NCI-H2227 treated with DMSO at 0.1 percent for 48 hours (cell line): ENCODE data around the gene SRY.
"Not testable (repeated sequence)": the region's sequence is repeated elsewhere in the genome, so short reads cannot be mapped to it uniquely, and the experiment has no call there.

Source experiments
- DNase-seq: peaks from one replicate; lab custom pipeline; 2025; lab: John Stamatoyannopoulos, UW

SRY gene

GRCh38 chrY:2787600-2787999, at the start of gene SRY:
SRY (minus strand) TSS chrY:2787682; CDS start chrY:2787603, 79 bp downstream.
- DNase-seq: no peak

DNA sequence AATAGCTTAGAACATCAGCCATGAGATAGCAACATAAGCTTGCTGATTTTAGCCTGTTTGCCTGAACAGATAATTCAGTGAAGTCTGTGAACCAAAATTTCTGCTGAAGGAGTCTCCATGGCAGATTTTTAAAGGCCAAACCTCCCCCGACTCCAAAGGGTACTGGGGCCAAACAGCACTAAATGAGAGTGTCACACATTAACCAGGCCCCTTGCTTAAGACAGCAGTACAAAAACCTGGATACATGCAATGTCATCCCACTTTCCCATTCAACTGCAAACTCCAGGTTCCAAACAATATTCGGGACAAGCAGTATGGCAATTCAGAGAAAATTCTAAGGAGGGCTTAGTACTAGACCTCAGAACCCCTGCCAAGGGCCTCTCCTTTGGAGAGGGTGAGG, 49.6 kb upstream of the SRY start:
- no peak for DNase-seq

DNA sequence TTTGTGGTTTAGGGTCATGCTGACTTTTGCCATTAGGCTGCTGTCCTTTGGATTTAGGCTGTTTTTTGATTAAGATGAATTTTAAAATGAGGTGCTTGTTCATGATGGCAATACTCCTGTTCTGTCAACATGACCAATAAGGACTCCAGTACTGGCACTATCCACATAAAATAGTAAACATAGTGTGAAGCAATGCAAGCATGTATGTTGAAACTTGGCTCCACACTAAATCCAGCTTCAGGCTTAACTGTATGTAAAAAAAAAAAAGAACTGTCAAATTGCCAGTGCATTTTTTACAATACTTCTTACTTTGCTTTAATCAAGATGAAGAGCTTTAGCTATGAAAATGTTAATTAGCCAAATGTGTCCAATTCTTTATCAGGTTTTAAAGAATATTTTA, 47.7 kb upstream of the SRY start:
- no peak for DNase-seq

- DNase-seq: no peak
These were observed 41.0 kb upstream of the SRY start for GRCh38 chrY:2828497-2828896.

DNA sequence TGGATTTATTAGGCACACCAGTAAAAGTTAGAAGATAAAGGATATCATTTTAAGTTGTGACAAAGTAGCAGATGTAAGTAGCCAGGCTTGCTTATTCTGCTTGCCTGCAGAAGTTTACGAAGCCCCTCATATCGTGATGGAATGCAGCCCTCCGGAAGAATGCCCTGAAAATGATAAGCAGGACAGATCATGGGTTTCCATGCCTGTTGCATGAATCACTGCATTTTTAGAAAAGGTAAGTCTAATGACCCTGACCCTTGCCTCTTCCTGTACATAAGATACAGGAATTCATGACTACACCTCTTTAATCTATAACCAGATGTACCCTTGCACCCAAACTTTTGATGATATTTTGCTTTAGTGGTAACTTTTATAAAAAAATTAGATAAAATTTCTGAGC, 37.0 kb upstream of the SRY start:
- no peak for DNase-seq

- DNase-seq: not testable (repeated sequence)
These were observed 29.8 kb upstream of the SRY start for GRCh38 chrY:2817146-2817896.

DNA sequence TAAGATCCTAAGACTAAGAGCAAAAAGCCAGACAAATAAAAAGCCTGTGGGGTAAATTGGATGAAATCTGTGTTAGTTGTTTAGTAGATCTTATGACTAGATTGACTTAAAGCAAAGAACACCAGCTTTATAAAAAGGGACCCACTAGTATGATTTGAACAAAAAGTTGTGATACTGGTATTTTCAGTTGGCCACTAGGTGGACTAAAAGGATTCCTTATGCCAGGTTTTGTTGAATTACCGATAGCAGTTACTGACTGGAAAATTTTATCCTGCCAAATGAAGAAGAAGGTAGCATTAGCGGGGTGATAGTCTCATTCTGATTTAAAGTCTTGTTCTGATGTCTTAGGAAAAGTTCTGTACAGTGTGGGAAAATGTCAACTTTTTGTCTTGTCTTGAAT, 12.8 kb upstream of the SRY start:
- no peak for DNase-seq

DNA sequence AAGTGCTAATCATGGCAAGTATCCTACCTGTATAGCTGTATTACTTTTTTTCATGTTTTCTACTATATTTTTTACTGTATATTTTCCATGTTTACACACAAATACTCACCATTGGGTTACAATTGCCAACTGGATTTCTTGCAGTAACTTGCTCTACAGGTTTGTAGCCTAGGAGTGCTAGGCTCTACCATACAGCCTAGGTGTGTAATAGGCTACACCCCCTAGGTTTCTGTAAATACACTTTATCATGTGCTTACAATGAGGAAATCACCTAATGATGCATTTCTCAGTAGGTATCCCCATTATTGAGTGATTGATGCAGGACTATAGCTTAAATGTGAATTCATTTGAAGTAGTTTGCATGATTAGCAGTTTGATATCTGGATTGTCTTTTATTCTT, 10.5 kb upstream of the SRY start:
- no peak for DNase-seq

GRCh38 chrY:2796977-2797523, 9.6 kb upstream of the SRY start:
- DNase-seq: no peak

DNA sequence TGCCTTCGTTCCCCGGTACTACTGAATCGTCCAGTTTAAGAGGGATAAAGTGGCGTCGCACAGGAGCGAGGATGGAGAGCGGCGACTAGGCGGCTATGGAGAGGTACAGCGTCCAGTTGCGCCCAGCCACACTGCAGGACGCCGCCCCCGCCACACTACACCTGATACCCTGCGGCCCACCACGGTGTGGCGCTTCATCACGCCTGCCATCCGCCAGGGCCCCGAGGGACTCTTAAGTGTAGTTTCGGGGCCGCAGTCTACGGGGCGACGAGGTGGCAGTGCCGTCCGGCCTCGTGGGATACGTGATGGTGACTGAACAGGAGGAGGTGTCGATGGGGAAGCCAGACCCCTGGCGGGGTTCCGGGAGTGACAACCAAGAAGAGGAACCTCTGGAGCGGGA, 2.3 kb upstream of the SRY start:
- no peak for DNase-seq

DNA sequence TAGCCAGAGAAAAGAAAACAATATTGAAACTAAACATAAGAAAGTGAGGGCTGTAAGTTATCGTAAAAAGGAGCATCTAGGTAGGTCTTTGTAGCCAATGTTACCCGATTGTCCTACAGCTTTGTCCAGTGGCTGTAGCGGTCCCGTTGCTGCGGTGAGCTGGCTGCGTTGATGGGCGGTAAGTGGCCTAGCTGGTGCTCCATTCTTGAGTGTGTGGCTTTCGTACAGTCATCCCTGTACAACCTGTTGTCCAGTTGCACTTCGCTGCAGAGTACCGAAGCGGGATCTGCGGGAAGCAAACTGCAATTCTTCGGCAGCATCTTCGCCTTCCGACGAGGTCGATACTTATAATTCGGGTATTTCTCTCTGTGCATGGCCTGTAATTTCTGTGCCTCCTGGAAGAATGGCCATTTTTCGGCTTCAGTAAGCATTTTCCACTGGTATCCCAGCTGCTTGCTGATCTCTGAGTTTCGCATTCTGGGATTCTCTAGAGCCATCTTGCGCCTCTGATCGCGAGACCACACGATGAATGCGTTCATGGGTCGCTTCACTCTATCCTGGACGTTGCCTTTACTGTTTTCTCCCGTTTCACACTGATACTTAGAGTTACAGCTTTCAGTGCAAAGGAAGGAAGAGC, 488 bp downstream of the SRY start:
- DNase-seq: no peak
